NCI-H748 treated with DMSO at 0.1 percent for 48 hours (cell line): Measurements from ENCODE around the gene CALR.
A peak's percentile ranks its signal among the peaks of the same experiment; 100 is the strongest.

ENCODE experiments used
- DNase-seq: peaks from one replicate; lab custom pipeline; 2025; lab: John Stamatoyannopoulos, UW

CALR gene

DNA sequence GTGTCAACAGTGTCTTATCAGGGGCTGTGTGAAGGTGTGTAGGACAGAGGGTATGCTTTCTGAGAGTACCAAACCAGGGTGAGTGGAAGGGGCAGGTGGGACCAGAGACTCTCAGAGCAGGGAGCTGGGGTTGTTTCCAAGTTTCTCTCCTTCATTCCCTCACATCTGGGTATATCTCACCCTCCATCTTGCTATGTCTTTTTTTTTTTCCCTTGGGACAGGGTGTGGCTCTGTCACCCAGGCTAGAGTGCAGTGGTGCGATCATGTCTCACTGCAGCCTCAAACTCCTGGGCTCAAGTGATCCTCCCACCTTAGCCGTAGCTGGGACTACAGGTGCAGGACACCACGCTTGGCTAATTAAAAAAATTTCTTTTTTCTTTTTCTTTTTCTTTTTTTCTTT, 41.6 kb downstream of the CALR start:
- DNase-seq: no peak

DNA sequence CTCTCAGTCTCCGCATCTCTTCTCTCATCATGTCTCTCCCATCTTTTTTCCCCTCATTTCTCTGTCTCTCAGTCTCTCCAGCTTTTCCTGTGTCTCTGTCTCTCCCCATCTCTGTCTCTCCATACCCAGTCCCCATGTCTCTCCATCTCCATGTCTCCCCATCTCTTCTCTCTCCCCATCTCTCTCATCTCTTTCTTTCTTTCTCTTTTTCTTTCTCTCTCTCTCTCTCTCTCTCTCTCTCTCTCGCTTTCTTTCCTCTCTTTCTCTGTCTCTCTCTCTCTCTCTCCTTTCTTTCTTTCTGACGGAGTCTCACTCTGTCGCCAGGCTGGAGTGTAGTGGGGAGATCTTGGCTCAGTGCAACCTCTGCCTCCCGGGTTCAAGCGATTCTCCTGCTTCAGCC, 44.2 kb downstream of the CALR start:
- no peak for DNase-seq

DNA sequence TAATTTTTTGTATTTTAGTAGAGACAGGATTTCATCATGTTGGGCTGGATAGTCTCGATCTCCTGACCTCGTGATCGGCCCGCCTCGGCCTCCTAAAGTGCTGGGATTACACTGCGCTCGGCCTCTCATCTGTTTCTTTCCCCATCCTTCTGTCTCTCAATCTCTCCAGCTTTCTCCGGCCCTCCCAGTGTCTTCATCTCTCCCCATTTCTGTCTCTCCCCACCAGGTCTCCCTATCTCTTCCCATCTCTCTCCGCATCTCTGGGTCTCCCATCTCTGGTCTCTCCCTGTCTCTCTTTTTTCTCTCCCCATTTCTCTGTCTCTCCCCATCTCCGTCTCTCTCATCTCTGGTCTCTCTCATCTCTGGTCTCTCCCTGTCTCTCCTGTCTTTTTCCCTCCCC, 44.7 kb downstream of the CALR start:
- DNase-seq: no peak

DNA sequence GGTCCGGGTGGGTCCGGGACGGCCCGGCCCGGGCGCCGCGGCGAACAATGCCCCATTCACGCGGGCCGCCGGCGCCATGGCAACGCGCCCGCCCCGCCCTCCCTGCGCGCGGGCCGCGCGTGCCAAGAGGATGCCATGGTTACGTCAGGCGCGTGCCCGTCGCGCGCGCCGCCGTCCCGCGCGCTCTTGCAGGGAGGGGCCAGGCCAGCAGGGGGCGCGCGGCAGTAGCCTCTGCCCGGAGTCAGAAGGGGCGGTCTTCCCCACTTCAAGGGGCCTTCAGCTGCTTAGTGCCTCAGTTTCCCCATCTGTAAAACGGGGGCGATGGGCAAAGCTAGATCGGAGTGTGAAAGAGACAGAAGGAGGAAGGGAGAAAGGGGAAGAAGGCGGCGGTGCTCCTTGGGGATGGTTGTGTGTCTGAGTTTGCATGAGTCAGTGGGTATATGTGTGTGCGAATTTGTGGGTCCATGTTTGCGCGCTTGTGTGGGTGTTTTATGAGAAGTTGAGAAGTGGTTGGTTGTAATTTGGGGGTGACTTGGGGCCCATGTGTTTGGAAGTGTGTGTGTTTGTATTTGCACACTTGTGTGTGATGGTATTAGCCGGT, 45.2 kb downstream of the CALR start:
- peak; percentile 35 for DNase-seq

DNA sequence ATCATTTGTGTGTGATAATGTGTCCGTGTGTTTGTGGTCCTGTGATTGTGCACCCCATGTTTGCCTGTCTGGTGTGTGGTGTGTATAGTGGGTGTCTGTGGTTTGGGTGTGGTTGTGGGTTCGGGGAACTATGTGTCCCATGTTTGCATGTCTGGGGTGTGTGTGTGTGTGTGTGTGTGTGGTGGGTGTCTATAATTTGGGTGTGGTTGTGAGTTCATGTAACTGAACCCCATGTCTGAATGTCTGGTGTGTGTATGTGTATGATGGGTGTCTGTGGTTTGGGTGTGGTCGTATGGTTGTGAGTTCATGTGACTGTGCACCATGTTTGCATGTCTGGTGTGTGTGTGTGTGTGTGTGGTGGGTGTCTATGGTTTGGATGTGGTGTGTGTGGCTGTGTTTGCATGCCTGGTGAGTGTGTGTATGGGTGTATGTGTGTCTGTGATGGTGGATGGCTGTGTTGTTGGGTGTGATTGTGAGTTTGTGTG, 45.8 kb downstream of the CALR start:
- DNase-seq: no peak

DNA sequence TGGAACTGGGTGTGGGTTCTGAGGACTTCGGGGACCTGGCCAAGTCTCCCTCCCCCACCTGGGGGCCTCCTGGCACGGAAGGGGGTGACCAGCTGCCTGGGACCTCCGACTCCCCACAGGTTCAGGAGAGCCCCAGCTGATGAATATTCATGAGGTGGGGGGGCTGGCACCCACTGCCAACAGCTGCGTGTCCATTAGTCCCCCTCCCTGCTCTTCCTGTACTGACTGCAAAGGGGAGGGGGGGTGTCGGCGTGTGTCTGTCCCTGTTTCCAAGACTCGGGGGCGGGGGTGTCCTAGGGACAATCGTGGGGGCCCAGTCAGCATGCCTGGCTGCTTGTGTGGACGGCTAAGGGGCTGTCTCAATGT, 46.3 kb downstream of the CALR start:
- no peak for DNase-seq

DNA sequence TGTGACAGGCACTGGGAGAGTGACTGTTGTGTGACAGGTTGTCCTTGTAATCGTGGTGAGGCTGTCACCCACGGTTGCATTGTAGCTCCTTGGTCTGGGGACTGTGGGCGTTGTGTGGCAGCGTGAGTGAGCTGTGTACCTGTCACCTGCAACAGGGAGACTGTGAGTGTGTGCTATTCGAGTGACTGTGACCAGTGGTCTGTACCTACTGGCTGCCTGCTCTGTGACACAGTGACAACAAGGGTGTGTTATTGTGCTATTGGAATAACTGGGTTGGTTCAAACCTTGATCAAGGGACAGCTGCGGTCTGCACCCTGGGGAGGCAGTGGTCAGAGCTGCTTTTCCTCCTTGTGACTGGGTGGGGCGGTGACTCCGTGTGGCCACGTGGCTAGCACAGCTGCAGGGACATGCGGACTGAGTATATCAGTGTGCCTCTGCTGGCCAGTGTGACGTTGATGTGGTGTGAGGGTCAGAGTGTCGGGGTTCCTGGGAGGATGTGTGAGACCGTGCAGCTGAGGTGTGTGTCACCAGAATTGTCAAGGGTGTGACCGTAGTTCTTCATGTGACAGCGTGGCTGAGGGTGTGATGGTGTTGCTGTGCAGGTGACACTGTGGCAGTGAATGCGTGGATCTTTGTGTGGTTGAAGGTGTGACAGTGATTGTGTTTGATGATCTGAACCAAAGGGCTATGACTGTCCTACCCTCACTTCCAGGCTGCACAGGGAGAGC, 46.8 kb downstream of the CALR start:
- no peak for DNase-seq

DNA sequence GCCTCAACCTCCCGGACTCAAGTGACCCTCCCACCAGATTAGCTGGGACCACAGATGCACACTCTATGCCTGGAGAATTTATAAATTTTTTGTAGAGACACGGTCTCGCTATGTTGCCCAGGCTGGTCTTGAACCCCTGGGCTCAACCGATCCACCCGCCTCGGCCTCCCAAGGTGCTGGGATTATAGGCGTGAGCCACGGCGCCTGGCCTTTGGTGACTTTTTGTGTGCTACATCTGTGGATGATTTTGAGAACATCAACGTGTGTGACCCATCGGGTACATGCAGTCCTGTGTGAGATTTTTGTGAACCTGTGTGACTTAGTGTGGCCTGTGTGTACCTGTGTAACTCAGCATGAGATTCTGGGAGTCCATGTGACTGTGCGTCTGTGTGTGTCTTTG, 48.3 kb downstream of the CALR start:
- no peak for DNase-seq

DNA sequence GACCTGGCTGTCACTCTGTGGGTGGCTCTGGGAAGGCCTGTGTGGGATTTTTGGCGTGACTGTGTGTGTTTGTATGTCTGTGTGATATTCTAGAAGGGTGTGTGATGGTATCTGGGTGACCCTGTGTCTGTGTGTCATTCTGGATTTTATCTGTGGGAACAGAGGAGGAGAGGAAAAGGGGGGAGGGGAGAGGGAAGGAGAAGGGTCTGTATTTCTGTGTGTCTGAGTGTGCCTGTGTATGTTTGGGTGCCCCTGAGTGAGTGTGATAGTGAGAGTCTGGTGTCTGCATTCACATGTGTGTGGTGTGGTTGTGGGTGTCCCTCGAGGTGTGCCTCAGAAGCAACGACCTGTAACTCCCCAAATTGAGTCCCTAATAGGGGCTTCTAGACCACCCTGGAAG, 48.8 kb downstream of the CALR start:
- DNase-seq: no peak

DNA sequence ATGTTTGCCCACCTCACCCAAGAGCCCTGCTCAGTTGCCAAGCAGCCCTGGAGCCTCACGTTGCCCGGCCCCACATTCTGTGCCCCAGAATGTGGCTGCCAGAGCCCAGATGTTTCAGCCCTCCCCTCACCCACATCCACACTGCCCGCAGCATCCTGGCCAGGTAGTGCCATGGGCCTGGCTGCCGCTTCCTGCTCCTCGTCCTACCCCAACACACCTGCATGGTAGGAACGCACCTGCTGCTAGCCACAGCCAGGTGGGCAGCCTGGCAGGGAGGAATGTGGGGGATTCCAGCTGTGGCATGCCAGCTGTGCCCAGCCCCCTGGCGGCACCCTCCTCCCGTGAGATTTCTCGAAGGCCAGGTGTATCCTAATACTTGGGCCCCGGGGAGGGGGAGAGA, 49.4 kb downstream of the CALR start:
- DNase-seq: no peak

DNA sequence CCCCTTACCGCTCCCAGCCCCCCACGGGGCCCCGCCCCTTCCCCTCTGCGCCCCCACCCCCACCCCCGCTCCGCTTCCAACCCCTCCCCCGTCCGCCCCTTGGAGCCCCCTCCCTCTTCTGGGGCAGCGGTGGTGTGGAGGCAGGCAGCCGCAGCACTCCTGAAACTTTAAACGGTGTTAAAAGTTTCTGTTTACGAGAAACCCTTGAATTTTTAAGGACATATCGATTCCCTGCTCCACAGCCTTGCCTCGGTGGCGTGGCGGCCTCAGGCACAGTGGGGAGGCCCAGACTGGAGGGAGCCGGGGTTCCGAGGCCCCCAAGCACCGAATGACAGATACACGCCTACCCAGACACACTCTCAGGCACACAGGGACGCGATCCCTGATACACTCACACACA, 52.0 kb downstream of the CALR start:
- no peak for DNase-seq

DNA sequence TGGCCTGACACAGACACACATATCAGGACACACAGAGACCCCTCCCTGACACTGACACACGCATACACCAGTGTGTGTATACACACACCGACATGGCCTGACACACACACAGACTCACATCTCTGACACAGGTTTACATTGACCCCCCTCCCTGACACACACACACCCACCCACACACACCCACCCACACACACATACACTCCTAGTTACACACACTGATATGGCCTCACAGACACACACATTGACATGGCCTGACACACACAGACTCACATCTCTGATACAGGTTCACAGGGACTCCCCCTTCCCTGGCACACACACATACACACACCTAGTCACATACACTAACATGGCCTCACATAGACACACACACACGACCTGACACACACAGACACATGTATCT, 52.4 kb downstream of the CALR start:
- DNase-seq: no peak

DNA sequence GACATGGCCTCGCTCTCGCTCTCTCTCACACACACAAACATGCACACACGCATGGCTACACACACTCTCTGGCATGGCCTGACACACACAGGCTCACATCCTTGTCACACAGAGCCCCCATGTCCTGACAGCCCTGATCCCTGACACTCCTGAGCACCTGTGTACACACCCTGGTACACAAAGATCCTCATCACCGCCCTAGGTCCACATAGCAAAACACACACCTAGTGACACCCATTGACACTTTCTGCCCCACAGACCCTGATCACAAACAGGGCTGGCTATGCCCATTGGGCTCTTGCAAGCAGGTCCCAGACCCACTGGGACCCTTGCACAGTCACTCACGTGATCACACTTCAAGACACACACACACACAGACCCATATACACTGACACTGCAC, 52.9 kb downstream of the CALR start:
- no peak for DNase-seq

DNA sequence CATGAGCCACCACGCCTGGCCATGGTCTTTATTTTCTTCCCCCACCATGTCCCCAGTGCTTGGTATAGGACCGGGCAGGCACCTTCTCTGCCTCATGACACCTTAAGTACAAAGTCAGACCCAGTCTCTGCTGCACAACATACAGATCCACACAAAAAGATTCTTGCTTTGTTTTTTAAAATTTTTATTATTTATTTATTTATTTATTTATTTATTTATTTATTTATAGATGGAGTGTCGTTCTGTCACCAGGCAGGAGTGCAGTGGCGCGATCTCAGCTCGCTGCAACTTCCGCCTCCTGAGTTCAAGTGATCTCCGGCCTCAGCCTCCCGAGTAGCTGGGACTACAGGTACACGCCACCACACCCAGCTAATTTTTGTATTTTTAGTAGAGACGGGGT, 54.3 kb downstream of the CALR start:
- no peak for DNase-seq

DNA sequence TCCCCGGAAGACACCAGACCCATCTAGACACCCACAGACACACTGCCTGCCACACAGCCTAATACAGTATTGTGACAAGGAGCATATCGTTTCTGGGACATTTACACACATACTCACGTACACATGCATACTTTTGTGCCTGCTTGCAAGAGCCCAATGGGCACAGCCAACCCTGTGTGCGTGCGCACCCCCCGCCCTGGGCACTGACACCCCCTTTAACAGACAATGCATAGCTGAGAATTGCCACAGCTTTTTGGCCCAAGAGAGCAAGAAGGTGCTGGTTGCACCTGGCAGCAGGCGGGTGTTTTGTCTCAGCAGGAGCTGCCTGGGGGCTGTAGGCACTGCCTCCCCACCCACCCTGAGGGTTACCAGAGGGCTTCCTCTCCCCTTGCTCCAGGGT, 55.2 kb downstream of the CALR start:
- no peak for DNase-seq
